Psoas muscle (tissue), 8 donors: Measurements from ENCODE around the gene AKR7A2. TPM values are rescaled to one million over a fixed set of nuclear protein-coding genes. Genes with fewer than 3 reads are reported as not detected.

Experiments used
- ATAC-seq, 4 donors: fragments of 200-7000 bp; cut with Tn5 transposase; one replicate each; pipeline ENCODE4 v1.9.1; 2020; ENCODE audit warnings: moderate library complexity in 3 of 4, mild to moderate bottlenecking in 2 of 4
- DNase-seq, 2 donors: peaks; one replicate each; pipeline ENCODE4 v3.0.0-alpha.2; 2020
- H3K27ac ChIP-seq: fragments of 200-600 bp; one replicate; pipeline ENCODE4 v1.8.0; 2022
- H3K27me3 ChIP-seq, 3 donors: fragments of 200-600 bp in 1 of 3; one replicate each; pipeline versions ENCODE4 v1.6.1 to v1.8.0; 2013 to 2022; ENCODE audit warnings: low read length in 2 of 3, mild to moderate bottlenecking in 2 of 3, moderate library complexity in 1 of 3; ENCODE audit not compliant: insufficient read depth in 3 of 3
- H3K36me3 ChIP-seq, 2 donors: fragments of 200-600 bp in 1 of 2; one replicate each; pipeline versions ENCODE4 v1.6.1 to v1.8.0; 2013 to 2022; ENCODE audit warnings: low read depth in 1 of 2, mild to moderate bottlenecking in 1 of 2, moderate library complexity in 1 of 2; ENCODE audit not compliant: insufficient read depth in 1 of 2
- H3K4me1 ChIP-seq: fragments of 200-600 bp; one replicate; pipeline ENCODE4 v1.8.0; 2022
- H3K4me3 ChIP-seq: fragments of 200-600 bp; one replicate; pipeline ENCODE4 v1.8.0; 2022; ENCODE audit warnings: mild to moderate bottlenecking
- H3K9me3 ChIP-seq: fragments of 200-600 bp; one replicate; pipeline ENCODE4 v1.8.0; 2022
- WGBS, 3 donors: extraction: QIAGEN DNeasy Blood & Tissue Kit; methylation state at CpG; one replicate each; pipeline versions ENCODE4 v1.1.6 to v1.1.7; 2013; 5-methylcytosine and 5-hydroxymethylcytosine counted together
- intact Hi-C, 2 donors: fragments of 100-400 bp; cut with DNase I; formaldehyde crosslinking; loops; one replicate each; pipeline versions ENCODE4 v1.11.0 to v1.14.2; 2022
- polyA plus RNA-seq, 3 donors: library from polyadenylated mRNA; stranded (reverse); fragments of 200-250 nt; gene quantifications; one replicate each; pipeline ENCODE4 v1.2.3, GENCODE V29; 2013
- total RNA-seq, 4 donors: library from RNA; stranded (reverse); fragmentation: NEBNext Ultra II Directional in 2 of 4; extraction: Animal tissue kit (Norgen Biotek cat#: 25700) in 2 of 4; gene quantifications; one replicate each; pipeline versions ENCODE4 v1.2.1 to v1.2.4, GENCODE V29; 2021 to 2023
- TF ChIP-seq, protein P1 (sequence below): fragments of 200-600 bp; IDR thresholded peaks from one replicate; pipeline ENCODE4 v1.8.0; 2022; ENCODE audit warnings: antibody characterized with exemption
- donor health status: healthy with polysubstance abuse.
- donor health status: DM: no; HTN: no; CAD: no; lungs with moderate emphysema.
- donor health status: Bipolar disorder and iron deficiency.
- donor health status: healthy.
- donor health status: DM: yes; HTN: yes; CAD: no.
- donor health status: DM: no; HTN: no; CAD: no.
- donor health status: DM: no; HTN: no; CAD: no.
- donor health status: DM: yes; HTN: yes; CAD: no.

Gene AKR7A2
- total and polyA plus RNA-seq, 7 donors = 24.6 to 52.2 (median 30.3) TPM

- ATAC-seq = no peak
- 89 to 94% (median 91%) methylated on average over 5 of the region's 5 CpGs for WGBS, 3 donors
- Histone ChIP-seq H3K27me3 (no peaks in the 10 kb centered on the region), H3K36me3 (peaks cover 6 to 33% of the 10 kb centered on the region in 2 donors), H3K9me3 (no peaks in the 10 kb centered on the region), H3K4me3 (no peak overlapping the region), H3K4me1 (no peaks in the 10 kb centered on the region), H3K27ac (no peak overlapping the region)
- TF ChIP-seq, protein P1, sequence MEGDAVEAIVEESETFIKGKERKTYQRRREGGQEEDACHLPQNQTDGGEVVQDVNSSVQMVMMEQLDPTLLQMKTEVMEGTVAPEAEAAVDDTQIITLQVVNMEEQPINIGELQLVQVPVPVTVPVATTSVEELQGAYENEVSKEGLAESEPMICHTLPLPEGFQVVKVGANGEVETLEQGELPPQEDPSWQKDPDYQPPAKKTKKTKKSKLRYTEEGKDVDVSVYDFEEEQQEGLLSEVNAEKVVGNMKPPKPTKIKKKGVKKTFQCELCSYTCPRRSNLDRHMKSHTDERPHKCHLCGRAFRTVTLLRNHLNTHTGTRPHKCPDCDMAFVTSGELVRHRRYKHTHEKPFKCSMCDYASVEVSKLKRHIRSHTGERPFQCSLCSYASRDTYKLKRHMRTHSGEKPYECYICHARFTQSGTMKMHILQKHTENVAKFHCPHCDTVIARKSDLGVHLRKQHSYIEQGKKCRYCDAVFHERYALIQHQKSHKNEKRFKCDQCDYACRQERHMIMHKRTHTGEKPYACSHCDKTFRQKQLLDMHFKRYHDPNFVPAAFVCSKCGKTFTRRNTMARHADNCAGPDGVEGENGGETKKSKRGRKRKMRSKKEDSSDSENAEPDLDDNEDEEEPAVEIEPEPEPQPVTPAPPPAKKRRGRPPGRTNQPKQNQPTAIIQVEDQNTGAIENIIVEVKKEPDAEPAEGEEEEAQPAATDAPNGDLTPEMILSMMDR = no peak
- DNase-seq = no peak
- intact Hi-C loops = no loop called here
Measured at GRCh38 chr1:19262744-19263143, 49.2 kb downstream of the AKR7A2 start.

DNA sequence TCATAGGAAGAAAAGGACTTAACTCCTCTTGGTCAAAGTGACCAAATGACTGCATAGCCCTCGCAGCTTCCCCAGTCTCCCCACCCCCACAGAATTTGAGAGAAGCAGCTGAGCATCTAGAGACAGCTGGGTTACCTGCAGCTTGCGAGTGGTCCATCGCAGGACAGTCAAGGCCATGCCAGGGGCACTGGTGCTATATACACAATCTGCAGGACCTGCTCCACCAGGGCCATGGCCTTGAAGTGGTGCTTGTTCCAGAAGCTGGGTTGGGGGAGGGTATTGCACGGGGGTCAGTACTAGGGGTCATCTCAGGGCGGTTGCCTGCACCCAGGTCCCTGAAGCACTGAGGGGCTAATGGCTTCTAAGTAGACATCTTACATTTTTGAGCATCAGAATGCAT is 49.9 kb downstream of the AKR7A2 start:
- no peak for DNase-seq
- TF ChIP-seq, protein P1 = no peak
- Histone ChIP-seq H3K4me3 (no peak overlapping the region), H3K36me3 (peaks cover 6 to 40% of the 10 kb centered on the region in 2 donors), H3K9me3 (no peaks in the 10 kb centered on the region), H3K4me1 (no peaks in the 10 kb centered on the region), H3K27ac (no peak overlapping the region), H3K27me3 (no peaks in the 10 kb centered on the region)
- ATAC-seq = no peak
- 78 to 86% (median 83%) methylated on average over 5 of the region's 5 CpGs for WGBS, 3 donors
- intact Hi-C loops = no loop called here

DNA sequence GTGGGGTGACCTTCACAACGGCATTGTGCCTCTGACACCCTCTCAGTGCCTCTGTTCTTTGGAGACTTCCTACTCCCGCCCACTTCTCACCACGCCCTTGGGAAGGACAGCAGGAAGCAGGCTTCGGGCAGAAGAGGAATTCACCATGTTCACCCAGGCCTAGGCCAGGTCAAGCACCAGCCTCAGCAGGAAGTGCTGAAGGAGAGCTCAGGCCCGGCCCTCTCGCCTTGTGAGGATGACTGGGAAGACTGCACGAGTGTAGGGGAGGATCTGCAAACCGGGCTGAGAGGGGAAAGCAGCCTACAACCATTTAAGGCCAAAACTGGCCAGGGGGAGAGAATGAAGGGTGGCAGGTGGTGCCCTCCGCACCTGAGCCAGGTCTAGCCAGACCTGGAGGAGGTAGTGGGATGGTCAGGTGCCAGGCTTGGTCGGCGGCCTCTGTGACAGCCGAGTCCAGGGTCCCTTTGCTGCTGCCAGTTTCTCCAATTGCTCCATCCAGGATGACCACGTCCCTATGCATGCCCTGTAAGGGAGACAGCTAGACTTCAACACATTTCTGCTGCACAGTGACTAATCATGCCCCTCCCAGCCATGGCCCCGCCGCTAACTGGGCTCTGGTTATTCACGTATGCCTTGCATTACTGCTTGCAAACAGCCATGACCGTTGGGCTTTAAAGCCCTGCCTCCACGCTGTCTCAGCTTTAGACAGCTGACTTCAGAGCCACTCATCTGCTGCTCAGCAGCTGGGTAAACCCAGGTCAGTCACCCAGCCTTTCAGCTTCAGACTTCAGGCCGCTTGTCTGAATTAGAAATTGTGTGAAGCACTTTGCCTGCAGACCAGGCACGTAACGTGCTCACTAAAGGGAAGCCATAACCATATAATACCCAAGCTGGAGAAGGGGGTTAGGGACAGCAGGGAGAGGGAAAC is 51.5 kb downstream of the AKR7A2 start:
- TF ChIP-seq, protein P1 = no peak
- DNase-seq (no peak), ATAC-seq (peak; percentile 46 to 62 (median 56))
- Histone ChIP-seq H3K27ac (no peak overlapping the region), H3K27me3 (no peaks in the 10 kb centered on the region), H3K36me3 (peaks cover 6 to 56% of the 10 kb centered on the region in 2 donors), H3K4me1 (no peaks in the 10 kb centered on the region), H3K4me3 (no peak overlapping the region), H3K9me3 (no peaks in the 10 kb centered on the region)
- WGBS, 3 donors = 56 to 58% (median 58%) methylated on average over 21 of the region's 21 CpGs
- intact Hi-C loops = no loop called here

DNA sequence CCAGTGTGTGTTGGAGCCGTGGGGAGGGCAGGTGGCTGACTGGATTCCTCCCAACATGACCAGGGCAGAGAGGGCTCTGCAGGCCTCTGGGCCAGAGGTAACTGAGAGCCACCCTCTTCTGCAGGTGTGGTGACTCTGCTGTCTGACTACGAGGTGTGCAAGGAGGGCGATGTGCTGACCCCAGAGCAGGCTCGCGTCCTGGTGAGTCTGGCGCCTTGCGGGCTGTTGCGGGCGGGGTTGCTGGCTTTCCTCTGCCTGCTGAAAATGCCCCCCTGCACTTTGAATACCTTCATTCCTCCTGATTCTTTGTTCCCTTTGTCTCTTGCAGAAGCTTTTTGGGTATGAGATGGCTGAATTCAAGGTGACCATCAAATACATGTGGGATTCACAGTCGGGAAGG is 53.6 kb downstream of the AKR7A2 start:
- H3K4me3 ChIP-seq = no peak overlapping the region
- intact Hi-C loops = loop anchor here in 1 of 2 donors (10.0 kb wide), 1 partner anchor 396 kb away; no protein-coding TSS in a partner anchor
- H3K4me1 ChIP-seq = peaks cover 3% of the 10 kb centered on the region
- ATAC-seq (no peak), DNase-seq (no peak)
- H3K27ac ChIP-seq = no peak overlapping the region
- no peaks in the 10 kb centered on the region for H3K9me3 ChIP-seq
- H3K36me3 ChIP-seq = peaks cover 6 to 68% of the 10 kb centered on the region in 2 donors
- H3K27me3 ChIP-seq = no peaks in the 10 kb centered on the region
- WGBS, 3 donors = 90 to 95% (median 90%) methylated on average over 10 of the region's 10 CpGs
- TF ChIP-seq, protein P1 = no peak
